ENCODE measurements around the gene ATAD3B.
"Not testable (repeated sequence)": the region's sequence is repeated elsewhere in the genome, so short reads cannot be mapped to it uniquely, and the experiment has no call there.

ATAD3B gene

GRCh38 chr1:1451696-1452364 is 19.7 kb upstream of the ATAD3B start:
- DNase-seq (ENCODE audit: low read depth, low spot score) = no peak

- DNase-seq (ENCODE audit: low read depth, low spot score) = not testable (repeated sequence)
These were observed 19.2 kb upstream of the ATAD3B start for GRCh38 chr1:1452365-1452739.

- DNase-seq (ENCODE audit: low read depth, low spot score) = no peak
These were observed 18.7 kb upstream of the ATAD3B start for GRCh38 chr1:1452882-1453281.

GRCh38 chr1:1454286-1455056 is 17.1 kb upstream of the ATAD3B start:
- not testable (repeated sequence) for DNase-seq (ENCODE audit: low read depth, low spot score)

- DNase-seq (ENCODE audit: low read depth, low spot score) = no peak
These were observed 16.1 kb upstream of the ATAD3B start for GRCh38 chr1:1455366-1455884.

- not testable (repeated sequence) for DNase-seq (ENCODE audit: low read depth, low spot score)
These were observed 15.6 kb upstream of the ATAD3B start for GRCh38 chr1:1455934-1456333.

- DNase-seq (ENCODE audit: low read depth, low spot score) = not testable (repeated sequence)
These were observed 14.8 kb upstream of the ATAD3B start for GRCh38 chr1:1456683-1457255.

GRCh38 chr1:1459156-1459555 is 12.4 kb upstream of the ATAD3B start:
- not testable (repeated sequence) for DNase-seq (ENCODE audit: low read depth, low spot score)

- DNase-seq (ENCODE audit: low read depth, low spot score) = not testable (repeated sequence)
These were observed 11.9 kb upstream of the ATAD3B start for GRCh38 chr1:1459711-1460110.

- DNase-seq (ENCODE audit: low read depth, low spot score) = no peak
These were observed 10.9 kb upstream of the ATAD3B start for GRCh38 chr1:1460540-1461130.

- no peak for DNase-seq (ENCODE audit: low read depth, low spot score)
These were observed 9.7 kb upstream of the ATAD3B start for GRCh38 chr1:1461721-1462317.

GRCh38 chr1:1462318-1462966 is 9.1 kb upstream of the ATAD3B start:
- no peak for DNase-seq (ENCODE audit: low read depth, low spot score)

GRCh38 chr1:1463312-1463711 is 8.3 kb upstream of the ATAD3B start:
- DNase-seq (ENCODE audit: low read depth, low spot score) = no peak

- not testable (repeated sequence) for DNase-seq (ENCODE audit: low read depth, low spot score)
These were observed 3.2 kb upstream of the ATAD3B start for GRCh38 chr1:1468196-1468985.

GRCh38 chr1:1470626-1471388 is 758 bp upstream of the ATAD3B start:
- no peak for DNase-seq (ENCODE audit: low read depth, low spot score)

- not testable (repeated sequence) for DNase-seq (ENCODE audit: low read depth, low spot score)
These were observed 700 bp downstream of the ATAD3B start for GRCh38 chr1:1472053-1472876.

- not testable (repeated sequence) for DNase-seq (ENCODE audit: low read depth, low spot score)
These were observed 4.4 kb downstream of the ATAD3B start for GRCh38 chr1:1476011-1476410.

- no peak for DNase-seq (ENCODE audit: low read depth, low spot score)
These were observed 5.6 kb downstream of the ATAD3B start for GRCh38 chr1:1477206-1477605.
